Stimulated activated CD8-positive, alpha-beta memory T cell treated with anti-CD3 and anti-CD28 coated beads, Interleukin-15, amount 100 ng/mL, for 48 hours (primary cell): ENCODE data around the gene CASD1.

ENCODE experiments used
- DNase-seq, 2 donors: peaks; one replicate each; pipeline ENCODE4 v3.0.0-alpha.2; 2020; ENCODE audit warnings: low read depth in 2 of 2

The CASD1 gene

GRCh38 chr7:94509264-94509886 lies at the start of gene CASD1:
Gene CASD1 (plus strand): TSS chr7:94509809. CDS start chr7:94510085, 276 bp downstream.
- DNase-seq, result peak; percentile 34 to 39

GRCh38 chr7:94466516-94466915 lies 43.1 kb upstream of the CASD1 start:
- DNase-seq, result no peak

- DNase-seq, result no peak
These were observed 38.0 kb upstream of the CASD1 start for GRCh38 chr7:94471604-94472003.

- DNase-seq, result no peak
These were observed 37.0 kb upstream of the CASD1 start for GRCh38 chr7:94472608-94473007.

- DNase-seq, result no peak
These were observed 33.3 kb upstream of the CASD1 start for GRCh38 chr7:94476251-94476840.

GRCh38 chr7:94477878-94478277 lies 31.7 kb upstream of the CASD1 start:
- DNase-seq, result no peak

GRCh38 chr7:94478648-94479214 lies 30.9 kb upstream of the CASD1 start:
- no peak for DNase-seq

GRCh38 chr7:94481279-94481678 lies 28.3 kb upstream of the CASD1 start:
- no peak for DNase-seq

- DNase-seq, result no peak
These were observed 26.8 kb upstream of the CASD1 start for GRCh38 chr7:94482796-94483195.

- no peak for DNase-seq
These were observed 25.8 kb upstream of the CASD1 start for GRCh38 chr7:94483843-94484242.

GRCh38 chr7:94486216-94486615 lies 23.4 kb upstream of the CASD1 start:
- DNase-seq, result no peak

- DNase-seq, result no peak
These were observed 18.2 kb upstream of the CASD1 start for GRCh38 chr7:94491410-94491809.

GRCh38 chr7:94492601-94493000 lies 17.0 kb upstream of the CASD1 start:
- DNase-seq, result no peak

GRCh38 chr7:94497874-94498670 lies 11.5 kb upstream of the CASD1 start:
- no peak for DNase-seq

GRCh38 chr7:94498918-94499317 lies 10.7 kb upstream of the CASD1 start:
- DNase-seq, result no peak

- no peak for DNase-seq
These were observed 2.1 kb upstream of the CASD1 start for GRCh38 chr7:94507462-94507861.

- DNase-seq, result no peak
These were observed 1.6 kb upstream of the CASD1 start for GRCh38 chr7:94507962-94508361.

- peak; percentile 35 to 42 for DNase-seq
These were observed 425 bp downstream of the CASD1 start for GRCh38 chr7:94509887-94510581.

- DNase-seq, result peak; percentile 4 to 7
These were observed 1.2 kb downstream of the CASD1 start for GRCh38 chr7:94510582-94511496.

GRCh38 chr7:94511718-94512117 lies 2.1 kb downstream of the CASD1 start:
- no peak for DNase-seq
